PC-3 (cell line): Measurements from ENCODE around the gene APBA2. TPM values are rescaled to one million over a fixed set of nuclear protein-coding genes. Genes with fewer than 3 reads are reported as not detected.

Experiments used
- ATAC-seq: fragments of 200-7000 bp; cut with Tn5 transposase; 2 replicates; pipeline ENCODE4 v1.9.1; 2020; ENCODE audit warnings: mild to moderate bottlenecking, moderate library complexity
- BruUV-seq: library from RNA; stranded (reverse); fragments of 400-500 nt; replicated peaks from 2 replicates; lab custom pipeline; 2021; lab: Mats Ljungman, UMichigan
- CTCF ChIA-PET: fragments of 300-600 bp; sonication (Branson Sonifier 250); formaldehyde crosslinking; loops from one replicate; lab custom pipeline; 2022; ENCODE audit warnings: antibody characterized with exemption; lab: Charles Lee
- POLR2A ChIA-PET: fragments of 300-600 bp; sonication (Branson Sonifier 250); formaldehyde crosslinking; loops from one replicate; lab custom pipeline; 2022; ENCODE audit warnings: antibody characterized with exemption; ENCODE audit not compliant: unreplicated experiment; lab: Charles Lee
- DNase-seq: peaks from one replicate; pipeline ENCODE4 v3.0.0-alpha.2; 2015
- H2AFZ ChIP-seq: fragments of 300-600 bp; sonication (generic); 2 replicates; pipeline ENCODE4 v1.6.0; 2016; ENCODE audit warnings: antibody characterized with exemption, low read length
- H3F3A ChIP-seq: fragments of 300-600 bp; sonication (generic); one replicate; pipeline ENCODE4 v1.6.0; 2017; ENCODE audit warnings: antibody characterized with exemption, low read length, control low read depth, mild to moderate bottlenecking; ENCODE audit not compliant: unreplicated experiment
- H3K27ac ChIP-seq: fragments of 300-600 bp; sonication (generic); 2 replicates; pipeline ENCODE4 v1.5.1; 2016; ENCODE audit warnings: mild to moderate bottlenecking, low read length
- H3K27me3 ChIP-seq: fragments of 300-600 bp; sonication (generic); 2 replicates; pipeline ENCODE4 v1.6.1; 2016; ENCODE audit warnings: low read length, mixed read lengths
- H3K36me3 ChIP-seq: fragments of 300-600 bp; sonication (generic); 2 replicates; pipeline ENCODE4 v1.6.1; 2016; ENCODE audit warnings: low read depth, mixed run types, low read length, mixed read lengths
- H3K4me1 ChIP-seq: fragments of 300-600 bp; sonication (generic); 2 replicates; pipeline ENCODE4 v1.5.1; 2016; ENCODE audit warnings: low read length; ENCODE audit not compliant: insufficient read depth
- H3K4me2 ChIP-seq: fragments of 300-600 bp; sonication (generic); 2 replicates; pipeline ENCODE4 v1.6.0; 2016; ENCODE audit warnings: low read length
- H3K4me3 ChIP-seq: fragments of 300-600 bp; sonication (generic); 2 replicates; pipeline ENCODE4 v1.5.1; 2016; ENCODE audit warnings: mild to moderate bottlenecking, low read length, mixed read lengths
- H3K79me2 ChIP-seq: fragments of 300-600 bp; sonication (generic); 2 replicates; pipeline ENCODE4 v1.6.1; 2017; ENCODE audit warnings: low read length, mixed read lengths
- H3K9ac ChIP-seq: fragments of 300-600 bp; sonication (generic); 2 replicates; pipeline ENCODE4 v1.6.0; 2016; ENCODE audit warnings: mild to moderate bottlenecking, low read length
- H3K9me2 ChIP-seq: fragments of 300-600 bp; sonication (generic); replicated peaks from 2 replicates; pipeline ENCODE4 v1.6.1; 2016; ENCODE audit warnings: mixed run types, low read length, mixed read lengths
- H3K9me3 ChIP-seq: fragments of 300-600 bp; sonication (generic); 2 replicates; pipeline ENCODE4 v1.6.1; 2016; ENCODE audit warnings: low read length, mixed read lengths
- H4K20me1 ChIP-seq: fragments of 300-600 bp; sonication (generic); 2 replicates; pipeline ENCODE4 v1.6.1; 2016; ENCODE audit warnings: low read length, mixed read lengths
- EZH2 ChIP-seq: fragments of 300-600 bp; sonication (generic); IDR thresholded peaks from one replicate; pipeline ENCODE4 v1.6.1; 2017; ENCODE audit warnings: antibody characterized with exemption, mild to moderate bottlenecking, low read length; ENCODE audit not compliant: unreplicated experiment
- EZH2phosphoT487 ChIP-seq: fragments of 300-600 bp; sonication (generic); IDR thresholded peaks from 2 replicates; pipeline ENCODE4 v1.6.1; 2018; ENCODE audit warnings: mild to moderate bottlenecking, antibody characterized with exemption, low read length, borderline replicate concordance
- intact Hi-C: fragments of 100-400 bp; cut with micrococcal nuclease; formaldehyde crosslinking; loops from 2 replicates; pipeline ENCODE4 v1.9.0; 2023
- total RNA-seq: library from RNA; depleted of rRNA; stranded (reverse); fragments of >200 nt; gene quantifications from 2 replicates; pipeline ENCODE4 v1.2.3, GENCODE V29; 2014
- TF ChIP-seq, protein P1 (sequence below): fragments of 300-600 bp; sonication (generic); conservative IDR thresholded peaks from 2 replicates; pipeline ENCODE4 v1.5.1; 2017; ENCODE audit warnings: antibody characterized with exemption, low read depth, mild to moderate bottlenecking, low read length

The APBA2 gene
- total RNA-seq, 1 experiment from 2014 or later = 61.7 TPM

DNA sequence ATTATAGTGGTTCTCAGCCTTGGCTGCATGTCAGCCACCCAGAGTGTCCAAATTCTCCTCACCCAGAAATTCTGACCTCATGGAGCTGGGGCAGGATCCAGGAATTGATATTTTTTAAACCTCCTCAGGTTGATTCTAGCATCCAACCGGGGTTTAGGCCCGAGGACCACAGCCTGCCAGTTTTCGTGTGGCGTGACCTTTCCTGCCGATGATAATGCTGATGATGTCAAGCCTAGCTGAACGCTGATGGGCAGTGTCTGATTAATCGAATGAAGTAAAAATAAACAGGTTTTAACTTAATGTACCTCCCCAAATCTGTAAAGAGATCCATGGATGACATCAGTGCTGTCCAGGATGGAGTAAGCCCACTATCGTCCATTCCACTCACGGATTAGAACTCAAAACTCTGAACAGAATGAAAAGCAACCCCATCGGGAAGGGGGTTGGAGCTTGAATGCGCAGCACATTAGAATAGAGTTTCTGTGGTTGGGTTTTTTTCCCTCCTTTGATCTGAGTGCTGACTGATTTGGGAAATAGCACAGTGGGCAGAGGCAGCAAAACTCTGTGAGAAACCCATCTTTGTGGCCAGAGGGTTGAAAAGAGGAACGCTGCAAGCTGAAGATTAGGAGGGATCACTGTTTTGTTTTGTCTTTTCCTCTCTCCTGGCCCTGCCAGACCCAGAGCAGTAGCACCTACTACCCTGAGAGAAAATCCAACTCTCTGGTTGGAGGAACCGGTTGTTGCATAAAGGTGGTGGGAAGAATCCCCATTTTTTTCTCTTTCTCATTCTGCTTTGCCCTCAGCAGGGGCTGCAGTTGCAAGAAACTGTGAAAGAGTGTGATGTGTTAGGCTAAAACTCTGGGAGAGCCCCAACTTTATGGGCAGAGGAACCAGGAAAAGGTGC lies 153.9 kb downstream of the APBA2 start:
- ChIA-PET CTCF (no interaction called here), POLR2A (no interaction called here)
- no peaks in the 10 kb centered on the region for H3F3A ChIP-seq
- no peak overlapping the region for H2AFZ ChIP-seq
- H3K9me2 ChIP-seq = no peaks in the 10 kb centered on the region
- ATAC-seq (no peak), DNase-seq (no peak)
- TF ChIP-seq EZH2 (no peak), EZH2phosphoT487 (no peak)
- TF ChIP-seq, protein P1, sequence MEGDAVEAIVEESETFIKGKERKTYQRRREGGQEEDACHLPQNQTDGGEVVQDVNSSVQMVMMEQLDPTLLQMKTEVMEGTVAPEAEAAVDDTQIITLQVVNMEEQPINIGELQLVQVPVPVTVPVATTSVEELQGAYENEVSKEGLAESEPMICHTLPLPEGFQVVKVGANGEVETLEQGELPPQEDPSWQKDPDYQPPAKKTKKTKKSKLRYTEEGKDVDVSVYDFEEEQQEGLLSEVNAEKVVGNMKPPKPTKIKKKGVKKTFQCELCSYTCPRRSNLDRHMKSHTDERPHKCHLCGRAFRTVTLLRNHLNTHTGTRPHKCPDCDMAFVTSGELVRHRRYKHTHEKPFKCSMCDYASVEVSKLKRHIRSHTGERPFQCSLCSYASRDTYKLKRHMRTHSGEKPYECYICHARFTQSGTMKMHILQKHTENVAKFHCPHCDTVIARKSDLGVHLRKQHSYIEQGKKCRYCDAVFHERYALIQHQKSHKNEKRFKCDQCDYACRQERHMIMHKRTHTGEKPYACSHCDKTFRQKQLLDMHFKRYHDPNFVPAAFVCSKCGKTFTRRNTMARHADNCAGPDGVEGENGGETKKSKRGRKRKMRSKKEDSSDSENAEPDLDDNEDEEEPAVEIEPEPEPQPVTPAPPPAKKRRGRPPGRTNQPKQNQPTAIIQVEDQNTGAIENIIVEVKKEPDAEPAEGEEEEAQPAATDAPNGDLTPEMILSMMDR = no peak
- no peak overlapping the region for H3K4me2 ChIP-seq
- no peaks in the 10 kb centered on the region for H3K9me3 ChIP-seq
- H3K9ac ChIP-seq = no peak overlapping the region
- no peak overlapping the region for H3K4me3 ChIP-seq
- no peaks in the 10 kb centered on the region for H3K27me3 ChIP-seq
- H4K20me1 ChIP-seq = no peaks in the 10 kb centered on the region
- no peaks in the 10 kb centered on the region for H3K4me1 ChIP-seq
- intact Hi-C loops = no loop called here
- no peaks in the 10 kb centered on the region for H3K36me3 ChIP-seq
- no peaks in the 10 kb centered on the region for H3K79me2 ChIP-seq
- BruUV-seq = no TSS peak
- no peak overlapping the region for H3K27ac ChIP-seq

DNA sequence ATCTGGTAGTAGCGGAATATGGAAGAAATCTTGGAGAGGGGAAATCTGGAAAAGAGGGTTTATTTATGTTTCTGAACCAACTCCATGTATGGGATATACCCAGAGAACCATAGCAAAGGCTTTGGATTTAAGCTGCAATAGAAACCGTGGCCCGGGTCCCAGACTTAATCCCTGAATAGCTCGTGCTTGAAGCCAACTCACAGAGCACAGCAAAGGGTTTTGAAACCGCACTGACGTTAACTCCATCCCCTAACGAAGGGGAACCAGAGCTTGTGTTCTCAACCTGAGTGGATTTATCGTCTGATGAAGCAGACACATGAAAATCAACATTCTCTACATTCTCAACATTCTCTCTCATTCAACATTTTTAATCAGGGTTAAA lies 154.6 kb downstream of the APBA2 start:
- H3K79me2 ChIP-seq = no peaks in the 10 kb centered on the region
- POLR2A ChIA-PET = no interaction called here
- H3K4me1 ChIP-seq = no peaks in the 10 kb centered on the region
- H3K9me3 ChIP-seq = no peaks in the 10 kb centered on the region
- no peak overlapping the region for H3K4me2 ChIP-seq
- no peak for DNase-seq
- intact Hi-C loops = no loop called here
- H3K27ac ChIP-seq = no peak overlapping the region
- no peak overlapping the region for H2AFZ ChIP-seq
- no TSS peak for BruUV-seq
- ATAC-seq = no peak
- no peaks in the 10 kb centered on the region; the same call in 1 of the 2 replicates for H4K20me1 ChIP-seq
- no peak for TF ChIP-seq EZH2phosphoT487
- TF ChIP-seq, protein P1 = no peak
- TF ChIP-seq EZH2 = no peak
- H3K4me3 ChIP-seq = no peak overlapping the region
- H3K36me3 ChIP-seq = no peaks in the 10 kb centered on the region
- CTCF ChIA-PET = no interaction called here
- no peaks in the 10 kb centered on the region for H3K9me2 ChIP-seq
- H3K27me3 ChIP-seq = no peaks in the 10 kb centered on the region
- no peak overlapping the region for H3K9ac ChIP-seq
- no peaks in the 10 kb centered on the region for H3F3A ChIP-seq
